HepG2 (cell line): ENCODE data around the gene WNK4. TPM values are rescaled to one million over a fixed set of nuclear protein-coding genes. Genes with fewer than 3 reads are reported as not detected.
A peak's percentile ranks its signal among the peaks of the same experiment; 100 is the strongest.

Source experiments
- AGO1 ChIP-seq: fragments of 200-400 bp; formaldehyde crosslinking; IDR thresholded peaks from 2 replicates; pipeline ENCODE4 v1.6.1; 2017; ENCODE audit warnings: mild to moderate bottlenecking, low read depth, low read length, moderate library complexity; ENCODE audit not compliant: poor library complexity, severe bottlenecking
- ATF7-NPFF ChIP-seq: sonication (generic); formaldehyde crosslinking; IDR thresholded peaks from 2 replicates; pipeline ENCODE4 v1.8.1; 2023; ENCODE audit warnings: mild to moderate bottlenecking, low read depth, missing genetic modification reagents, moderate library complexity
- CREM ChIP-seq, 2 experiments: sonication (generic) in 1 of 2; formaldehyde crosslinking in 1 of 2; IDR thresholded peaks; 2 replicates each; pipeline versions ENCODE4 v1.4.0 to v1.6.1; 2016 to 2020; ENCODE audit warnings: antibody characterized with exemption in 1 of 2, mild to moderate bottlenecking in 1 of 2, missing genetic modification reagents in 1 of 2
- ESRRA ChIP-seq: sonication (generic); formaldehyde crosslinking; IDR thresholded peaks from 2 replicates; pipeline ENCODE4 v1.5.1; 2020; ENCODE audit warnings: mild to moderate bottlenecking, low read depth, missing genetic modification reagents
- HDAC1 ChIP-seq: sonication (generic); formaldehyde crosslinking; IDR thresholded peaks from 2 replicates; pipeline ENCODE4 v1.5.1; 2020; ENCODE audit warnings: mild to moderate bottlenecking, missing genetic modification reagents
- KDM3A ChIP-seq: IDR thresholded peaks from 2 replicates; pipeline ENCODE4 v1.6.1; 2018; ENCODE audit warnings: low read depth, missing compliant biosample characterization
- PITX1 ChIP-seq: sonication (generic); formaldehyde crosslinking; IDR thresholded peaks from 2 replicates; pipeline ENCODE4 v1.5.1; 2020; ENCODE audit warnings: mild to moderate bottlenecking, missing genetic modification reagents
- RCOR2 ChIP-seq: IDR thresholded peaks from 2 replicates; pipeline ENCODE4 v1.6.1; 2016; ENCODE audit warnings: missing biosample characterization, missing genetic modification reagents
- SIN3A ChIP-seq: IDR thresholded peaks from 2 replicates; pipeline ENCODE4 v1.6.1; 2011; ENCODE audit warnings: low read depth, mild to moderate bottlenecking, control low read depth, low read length, borderline replicate concordance
- SOX6 ChIP-seq, 2 experiments: fragments of 450-650 bp in 1 of 2; sonication (generic) in 1 of 2; formaldehyde crosslinking in 1 of 2; IDR thresholded peaks; 2 replicates each; pipeline versions ENCODE4 v1.4.0 to v1.6.1; 2017 to 2020; ENCODE audit warnings: antibody characterized with exemption in 1 of 2, mild to moderate bottlenecking in 1 of 2, missing genetic modification reagents in 1 of 2
- TBX2 ChIP-seq: sonication (generic); formaldehyde crosslinking; IDR thresholded peaks from 2 replicates; pipeline ENCODE4 v1.5.0; 2020; ENCODE audit warnings: missing genetic modification reagents, mild to moderate bottlenecking, borderline replicate concordance
- TCF7 ChIP-seq: sonication (generic); IDR thresholded peaks from 2 replicates; pipeline ENCODE4 v1.6.1; 2016; ENCODE audit warnings: antibody characterized with exemption, low read depth
- ZBTB1 ChIP-seq: sonication (generic); formaldehyde crosslinking; IDR thresholded peaks from 2 replicates; pipeline ENCODE4 v1.4.0; 2020; ENCODE audit warnings: missing genetic modification reagents, borderline replicate concordance
- ZFYVE20 ChIP-seq: sonication (generic); formaldehyde crosslinking; IDR thresholded peaks from 2 replicates; pipeline ENCODE4 v1.8.0; 2023; ENCODE audit warnings: low read depth, mild to moderate bottlenecking, moderate library complexity, missing genetic modification reagents, borderline replicate concordance
- ZKSCAN1 ChIP-seq: fragments of 150-350 bp; IDR thresholded peaks from 2 replicates; pipeline ENCODE4 v1.6.1; 2014; ENCODE audit warnings: low read length
- ZNF256 ChIP-seq: sonication (generic); formaldehyde crosslinking; conservative IDR thresholded peaks from 2 replicates; pipeline ENCODE4 v1.4.0; 2020; ENCODE audit warnings: missing genetic modification reagents
- ZNF441 ChIP-seq: sonication (generic); formaldehyde crosslinking; IDR thresholded peaks from 2 replicates; pipeline ENCODE4 v1.7.0; 2021; ENCODE audit warnings: missing genetic modification reagents, borderline replicate concordance
- ZNF564 ChIP-seq: sonication (generic); formaldehyde crosslinking; IDR thresholded peaks from 2 replicates; pipeline ENCODE4 v1.8.1; 2023; ENCODE audit warnings: mild to moderate bottlenecking, missing genetic modification reagents
- polyA plus RNA-seq, 8 experiments: library from polyadenylated mRNA; depleted of rRNA in 3 of 8; stranded (reverse) in 7 of 8; unstranded in 1 of 8; fragments of >200 nt; fragmentation: Illumina TruSeq in 4 of 8; extraction: Trizol in 4 of 8; gene quantifications; 2 replicates each; pipeline versions ENCODE4 v1.2.1 to v1.2.3, GENCODE V29; 2011 to 2016; ENCODE audit warnings: low read depth in 4 of 8, missing spikeins in 1 of 8, mixed read lengths in 1 of 8; ENCODE audit not compliant: insufficient read depth in 1 of 8
- total RNA-seq, 5 experiments: library from RNA; depleted of rRNA; stranded (reverse); fragments of >200 nt; fragmentation: Illumina TruSeq; extraction: Trizol; gene quantifications; 2 replicates each; pipeline ENCODE4 v1.2.3, GENCODE V29; 2016; ENCODE audit warnings: low read depth in 1 of 5
- TF ChIP-seq, protein P1 (sequence below): sonication (generic); formaldehyde crosslinking; IDR thresholded peaks from 2 replicates; pipeline ENCODE4 v1.8.1; 2023; ENCODE audit warnings: mild to moderate bottlenecking, moderate library complexity, missing genetic modification reagents
- TF ChIP-seq, protein P2 (sequence below): IDR thresholded peaks from 2 replicates; pipeline ENCODE4 v1.6.1; 2016; ENCODE audit warnings: control low read depth
- TF ChIP-seq, protein P3 (sequence below): sonication (generic); formaldehyde crosslinking; IDR thresholded peaks from 2 replicates; pipeline ENCODE4 v1.5.0; 2020; ENCODE audit warnings: missing genetic modification reagents
- TF ChIP-seq, protein P4 (sequence below): sonication (generic); formaldehyde crosslinking; IDR thresholded peaks from 2 replicates; pipeline ENCODE4 v1.4.0; 2020; ENCODE audit warnings: missing genetic modification reagents, borderline replicate concordance

Gene WNK4
- total and polyA plus RNA-seq, 2 of the 13 experiments (the other 11 are each of a cell fraction or from before 2014, with no cell fraction given) = 2.7 to 13.7 TPM

DNA sequence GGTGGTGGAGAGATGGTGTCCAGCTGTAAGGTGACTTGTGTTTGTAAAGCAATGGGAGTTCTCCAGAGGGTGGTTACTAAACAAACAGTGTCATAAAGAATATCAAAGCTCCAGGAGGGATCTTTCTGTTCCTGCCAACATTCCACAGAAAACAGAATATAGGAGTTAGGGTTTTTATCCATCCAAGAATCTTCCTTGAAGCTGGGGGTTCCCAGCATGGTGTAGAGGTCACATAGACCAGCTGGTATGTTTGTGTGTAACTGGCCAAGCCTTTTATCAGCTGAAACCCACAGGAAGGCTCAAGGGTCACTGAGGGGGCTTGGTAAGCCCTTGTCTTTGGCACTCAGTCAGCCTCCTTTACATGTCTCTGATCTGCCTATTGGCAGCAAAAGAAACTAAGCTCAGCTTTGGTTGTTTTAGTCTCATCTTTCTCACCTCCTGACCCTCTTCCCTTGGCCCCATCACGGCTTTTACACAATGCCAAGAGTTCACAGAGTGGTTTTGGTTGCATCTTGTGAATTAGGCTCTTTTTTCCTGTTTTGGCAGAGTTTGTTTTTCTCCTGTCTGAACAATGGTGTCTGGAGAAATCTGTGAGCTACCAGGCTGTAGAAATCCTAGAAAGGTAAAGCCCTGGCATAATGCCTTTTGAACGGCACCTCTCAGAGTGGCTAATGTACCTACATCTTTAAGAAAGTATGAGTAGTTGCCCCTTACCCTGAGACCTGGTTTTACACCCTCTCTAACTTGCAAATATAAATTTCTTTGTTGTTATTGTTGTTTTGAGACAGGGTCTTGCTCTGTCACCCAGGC lies 22.9 kb downstream of the WNK4 start (continued):
- TF ChIP-seq ESRRA (CRISPR knock-in tag) (peak; percentile 51; the same call in 1 of the 2 replicates), AGO1 (no peak), HDAC1 (CRISPR knock-in tag) (peak; percentile 23; the same call in 1 of the 2 replicates), TBX2 (CRISPR knock-in tag) (peak; percentile 72; the same call in 1 of the 2 replicates), ZNF441 (CRISPR knock-in tag) (0 out of 2 replicates have a peak, but pooled peaks have one; percentile 50), ZKSCAN1 (peak; percentile 93), RCOR2 (0 out of 2 replicates have a peak, but pooled peaks have one; percentile 53), ZBTB1 (CRISPR knock-in tag) (no peak), SOX6 (IDR thresholded peaks at IDR 0.05) (no peak), SOX6 (CRISPR knock-in tag; IDR thresholded peaks at IDR 0.05) (peak; percentile 66), KDM3A (peak; percentile 8; the same call in 1 of the 2 replicates), CREM (IDR thresholded peaks at IDR 0.05) (peak; percentile 57; the same call in 1 of the 2 replicates), CREM (CRISPR knock-in tag; IDR thresholded peaks at IDR 0.05) (no peak), ATF7-NPFF (CRISPR knock-in tag) (no peak), PITX1 (CRISPR knock-in tag) (peak; percentile 76), ZNF256 (0 out of 2 replicates have a peak, but pooled peaks have one; percentile 46), ZNF564 (CRISPR knock-in tag) (0 out of 2 replicates have a peak, but pooled peaks have one; percentile 11), ZFYVE20 (CRISPR knock-in tag) (no peak), TCF7 (0 out of 2 replicates have a peak, but pooled peaks have one; percentile 22), SIN3A (peak; percentile 25; the same call in 1 of the 2 replicates)
- TF ChIP-seq, protein P1, sequence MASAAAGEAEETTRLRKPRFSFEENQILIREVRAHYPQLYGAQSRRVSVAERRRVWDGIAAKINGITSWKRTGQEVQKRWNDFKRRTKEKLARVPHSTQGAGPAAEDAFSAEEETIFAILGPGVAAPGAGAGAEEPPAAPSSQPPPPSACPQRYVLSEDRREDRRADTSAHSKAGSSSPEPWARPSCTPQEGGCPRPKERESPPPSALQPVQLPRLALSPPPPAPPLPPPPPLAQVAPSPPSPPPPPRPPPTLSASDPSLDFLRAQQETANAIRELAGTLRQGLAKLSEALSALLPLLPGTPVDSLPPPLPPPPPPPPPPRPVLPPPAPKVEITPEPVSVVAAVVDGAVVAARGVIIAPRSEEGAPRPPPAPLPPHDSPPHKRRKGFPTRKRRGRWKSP (CRISPR knock-in tag) = no peak
- TF ChIP-seq, protein P2, sequence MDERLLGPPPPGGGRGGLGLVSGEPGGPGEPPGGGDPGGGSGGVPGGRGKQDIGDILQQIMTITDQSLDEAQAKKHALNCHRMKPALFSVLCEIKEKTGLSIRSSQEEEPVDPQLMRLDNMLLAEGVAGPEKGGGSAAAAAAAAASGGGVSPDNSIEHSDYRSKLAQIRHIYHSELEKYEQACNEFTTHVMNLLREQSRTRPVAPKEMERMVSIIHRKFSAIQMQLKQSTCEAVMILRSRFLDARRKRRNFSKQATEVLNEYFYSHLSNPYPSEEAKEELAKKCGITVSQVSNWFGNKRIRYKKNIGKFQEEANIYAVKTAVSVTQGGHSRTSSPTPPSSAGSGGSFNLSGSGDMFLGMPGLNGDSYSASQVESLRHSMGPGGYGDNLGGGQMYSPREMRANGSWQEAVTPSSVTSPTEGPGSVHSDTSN (CRISPR knock-in tag) = no peak
- TF ChIP-seq, protein P3, sequence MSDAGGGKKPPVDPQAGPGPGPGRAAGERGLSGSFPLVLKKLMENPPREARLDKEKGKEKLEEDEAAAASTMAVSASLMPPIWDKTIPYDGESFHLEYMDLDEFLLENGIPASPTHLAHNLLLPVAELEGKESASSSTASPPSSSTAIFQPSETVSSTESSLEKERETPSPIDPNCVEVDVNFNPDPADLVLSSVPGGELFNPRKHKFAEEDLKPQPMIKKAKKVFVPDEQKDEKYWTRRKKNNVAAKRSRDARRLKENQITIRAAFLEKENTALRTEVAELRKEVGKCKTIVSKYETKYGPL (CRISPR knock-in tag) = no peak
- TF ChIP-seq, protein P4, sequence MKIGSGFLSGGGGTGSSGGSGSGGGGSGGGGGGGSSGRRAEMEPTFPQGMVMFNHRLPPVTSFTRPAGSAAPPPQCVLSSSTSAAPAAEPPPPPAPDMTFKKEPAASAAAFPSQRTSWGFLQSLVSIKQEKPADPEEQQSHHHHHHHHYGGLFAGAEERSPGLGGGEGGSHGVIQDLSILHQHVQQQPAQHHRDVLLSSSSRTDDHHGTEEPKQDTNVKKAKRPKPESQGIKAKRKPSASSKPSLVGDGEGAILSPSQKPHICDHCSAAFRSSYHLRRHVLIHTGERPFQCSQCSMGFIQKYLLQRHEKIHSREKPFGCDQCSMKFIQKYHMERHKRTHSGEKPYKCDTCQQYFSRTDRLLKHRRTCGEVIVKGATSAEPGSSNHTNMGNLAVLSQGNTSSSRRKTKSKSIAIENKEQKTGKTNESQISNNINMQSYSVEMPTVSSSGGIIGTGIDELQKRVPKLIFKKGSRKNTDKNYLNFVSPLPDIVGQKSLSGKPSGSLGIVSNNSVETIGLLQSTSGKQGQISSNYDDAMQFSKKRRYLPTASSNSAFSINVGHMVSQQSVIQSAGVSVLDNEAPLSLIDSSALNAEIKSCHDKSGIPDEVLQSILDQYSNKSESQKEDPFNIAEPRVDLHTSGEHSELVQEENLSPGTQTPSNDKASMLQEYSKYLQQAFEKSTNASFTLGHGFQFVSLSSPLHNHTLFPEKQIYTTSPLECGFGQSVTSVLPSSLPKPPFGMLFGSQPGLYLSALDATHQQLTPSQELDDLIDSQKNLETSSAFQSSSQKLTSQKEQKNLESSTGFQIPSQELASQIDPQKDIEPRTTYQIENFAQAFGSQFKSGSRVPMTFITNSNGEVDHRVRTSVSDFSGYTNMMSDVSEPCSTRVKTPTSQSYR = peak; percentile 62; the same call in 1 of the 2 replicates
